Activated gamma-delta T cell treated with Interleukin-2 at 50 U/mL for 16 hours (primary cell): ENCODE data around the gene SLF1.

Experiments
- DNase-seq: peaks from one replicate; pipeline ENCODE4 v3.0.0-alpha.2; 2020

The SLF1 gene

DNA sequence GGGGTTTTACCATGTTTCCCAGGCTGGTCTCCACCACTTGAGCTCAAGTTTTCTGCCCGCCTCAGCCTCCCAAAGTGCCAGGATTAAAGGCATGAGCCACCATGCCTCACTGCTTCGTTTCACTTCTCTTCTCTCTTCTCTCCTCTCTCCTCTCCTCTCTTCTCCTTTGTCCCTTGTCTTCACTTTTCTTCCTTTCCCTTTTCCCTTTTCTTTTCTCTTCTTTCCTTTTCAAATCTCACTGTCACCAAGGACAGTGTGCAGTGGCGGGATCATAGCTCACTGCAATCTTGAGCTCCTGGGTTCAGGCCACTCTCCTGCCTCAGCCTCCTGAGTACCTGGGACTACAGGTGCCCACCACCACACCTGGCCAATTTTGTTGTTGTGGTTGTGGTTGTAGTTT lies 49.5 kb downstream of the SLF1 start:
- no peak for DNase-seq

DNA sequence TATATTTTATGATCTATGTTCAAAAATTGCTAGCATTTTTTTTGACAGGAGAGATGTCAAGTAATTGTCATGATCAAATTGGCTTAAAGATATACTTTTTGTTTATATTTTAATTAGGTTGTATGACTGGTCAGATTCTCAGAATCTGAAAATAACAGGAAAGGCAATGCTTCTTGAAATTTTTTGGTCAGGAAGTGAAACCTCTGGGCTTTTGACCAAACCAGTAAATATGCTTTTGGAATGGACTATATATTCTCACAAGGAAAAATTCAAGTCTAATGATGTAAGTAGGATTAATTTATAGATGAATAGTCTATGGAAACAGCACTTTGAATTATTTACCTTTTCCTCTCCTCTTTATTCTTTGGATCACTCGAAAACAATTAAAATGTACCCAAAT lies 52.3 kb downstream of the SLF1 start:
- no peak for DNase-seq

DNA sequence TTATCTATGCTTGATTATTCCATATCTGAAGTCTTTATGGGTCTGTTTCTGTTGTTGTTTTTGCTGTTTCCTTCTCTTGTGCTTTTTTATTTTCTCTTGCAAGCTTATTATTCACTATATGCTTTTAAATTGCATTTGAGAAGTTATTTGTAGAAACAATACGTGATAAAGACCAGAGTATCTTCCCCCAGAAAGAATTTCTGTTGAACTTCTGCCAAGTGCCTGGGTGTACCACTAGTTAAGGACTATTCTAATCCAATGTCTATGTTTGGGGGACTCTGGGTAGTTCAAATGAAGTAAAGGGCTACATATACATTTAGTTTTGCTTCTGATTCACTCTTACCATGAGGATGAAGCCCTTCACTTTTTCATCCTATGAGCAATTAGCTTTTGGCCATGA lies 54.3 kb downstream of the SLF1 start:
- no peak for DNase-seq

DNA sequence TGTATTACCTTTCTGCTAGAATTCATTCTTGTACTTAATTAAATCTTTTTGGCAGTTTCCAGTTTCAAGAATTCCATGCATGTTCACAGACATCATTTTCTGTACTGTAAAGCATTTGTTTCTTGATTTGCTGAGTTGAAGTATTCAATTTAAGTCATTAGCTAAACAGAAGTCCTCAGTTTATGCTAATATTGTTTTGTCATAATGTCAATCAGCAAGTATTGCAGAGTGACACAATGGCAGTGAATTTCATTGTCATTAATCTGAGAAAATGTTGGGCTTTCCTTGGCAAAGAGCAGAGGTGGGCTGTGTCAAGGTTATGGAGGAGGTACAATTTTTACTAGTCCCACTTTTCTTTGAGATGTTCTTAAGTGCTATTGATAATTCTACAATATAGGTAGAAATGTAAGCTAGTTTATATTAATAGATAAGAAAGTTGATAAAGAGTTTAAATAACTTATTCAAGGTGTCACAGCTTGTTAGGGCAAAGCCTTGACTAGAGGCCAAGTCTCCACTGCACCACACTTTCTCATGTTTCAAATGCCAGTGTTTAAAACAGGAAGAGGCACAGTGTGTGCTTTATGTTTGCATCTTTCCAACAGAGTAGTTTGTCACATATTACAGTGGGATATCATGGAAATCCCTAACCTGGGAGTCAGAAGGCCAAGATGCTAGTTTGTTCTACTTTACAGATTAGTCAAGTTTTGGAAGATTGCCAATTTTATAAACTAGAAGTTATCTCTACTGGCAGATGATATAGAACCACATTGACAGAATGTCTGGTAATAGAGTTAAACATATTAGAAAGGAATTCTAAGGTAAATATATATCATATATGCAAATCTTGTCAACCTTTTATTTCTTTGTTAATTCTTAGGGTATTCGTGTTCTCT lies 56.3 kb downstream of the SLF1 start:
- no peak for DNase-seq

DNA sequence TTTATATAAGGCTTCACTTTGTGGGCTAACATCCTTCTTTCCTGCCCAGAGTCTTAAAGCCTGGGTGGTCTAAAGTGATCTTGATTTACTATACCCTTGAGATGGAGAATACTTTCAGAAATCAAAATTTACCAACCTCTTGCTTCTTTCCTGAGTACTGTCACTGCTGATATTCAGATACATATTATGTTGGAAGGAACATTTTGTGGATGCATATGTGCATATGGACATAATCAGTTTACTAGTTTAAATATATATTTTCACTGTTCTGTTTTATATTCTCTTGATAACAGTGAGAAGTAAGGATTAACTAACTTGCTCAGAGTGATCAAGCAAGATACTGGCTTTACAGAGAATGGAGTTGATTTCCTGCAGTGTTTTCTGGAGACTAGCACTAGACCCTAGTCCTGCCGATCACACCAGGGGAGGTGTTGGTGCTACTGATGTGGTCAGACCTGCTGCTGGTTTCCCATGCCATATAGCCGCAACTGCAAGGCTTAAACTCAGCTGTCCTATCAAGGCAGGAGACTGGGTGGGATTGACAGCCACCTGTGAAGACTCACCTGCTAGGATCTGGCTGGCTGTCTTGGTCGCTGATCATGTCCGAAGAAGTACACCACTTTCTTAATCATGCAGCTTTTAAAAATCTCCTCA lies 57.6 kb downstream of the SLF1 start:
- DNase-seq, result no peak

DNA sequence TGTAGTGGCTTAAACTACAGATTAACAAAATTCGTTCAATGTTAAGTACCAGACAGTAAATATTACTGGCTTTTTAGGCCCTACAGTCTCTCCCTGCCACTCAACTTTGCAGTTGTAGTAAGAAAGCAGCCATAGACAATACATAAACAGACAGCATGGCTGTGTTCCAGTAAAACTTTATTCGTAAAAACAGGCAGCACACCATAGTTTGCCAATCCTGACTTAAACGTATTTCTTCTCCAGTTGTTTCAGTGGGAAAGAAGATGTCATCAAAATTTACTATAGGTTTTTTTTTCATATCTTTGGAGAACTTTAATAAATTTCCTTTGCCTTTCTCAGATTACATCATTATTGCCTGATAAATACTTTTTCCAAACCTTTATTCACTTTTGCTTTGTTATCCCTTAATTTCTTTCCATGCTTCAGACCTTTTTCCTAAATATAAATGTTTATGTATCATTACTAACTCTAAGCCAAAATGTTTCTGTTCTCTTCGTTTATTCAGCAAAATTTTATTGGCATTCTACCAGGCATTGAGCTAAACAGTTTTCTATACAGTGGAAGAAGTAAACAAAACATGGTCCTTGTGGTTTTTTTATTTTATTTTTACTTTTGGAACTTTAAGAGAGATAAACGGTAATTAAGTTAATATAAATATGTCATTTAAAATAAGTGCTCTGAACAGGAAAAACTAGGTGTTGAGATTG lies 64.5 kb downstream of the SLF1 start:
- no peak for DNase-seq

DNA sequence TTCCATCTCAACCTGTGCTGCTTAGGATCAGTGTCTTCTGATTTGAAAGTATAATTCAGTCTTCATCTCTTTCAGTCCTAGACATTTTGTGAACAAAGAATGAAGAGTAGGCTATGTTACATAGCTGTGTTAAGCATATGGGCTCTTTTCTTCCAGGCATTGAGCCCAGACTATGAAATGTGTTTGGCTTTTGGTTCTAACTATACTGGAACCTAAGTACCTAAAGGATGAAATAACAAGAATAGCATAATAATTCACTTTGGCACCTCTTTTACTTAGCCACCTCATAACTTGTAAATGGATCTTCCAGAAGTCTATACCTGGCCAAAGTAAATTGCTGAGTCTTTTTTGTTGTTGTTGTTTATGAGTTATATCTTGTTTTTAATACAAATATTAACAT lies 71.4 kb downstream of the SLF1 start:
- no peak for DNase-seq

DNA sequence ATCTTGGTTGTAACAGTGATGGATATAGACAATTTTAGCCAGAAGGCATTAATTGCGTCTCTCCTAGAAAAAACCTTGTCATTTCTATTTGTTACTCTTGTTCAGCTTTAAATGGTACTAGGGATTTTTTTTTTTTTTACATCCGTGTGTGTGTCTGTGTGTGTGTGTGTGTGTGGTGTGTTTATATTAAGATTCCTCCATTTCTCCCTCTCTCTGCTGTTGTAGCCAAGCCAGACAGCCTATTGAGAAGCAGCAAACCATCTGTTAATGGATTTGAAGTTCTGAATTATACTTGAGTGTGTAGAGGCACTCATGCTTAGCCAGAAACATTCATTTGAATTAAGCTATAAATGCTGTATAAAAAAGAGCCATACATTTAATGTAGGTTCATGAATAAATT lies 72.3 kb downstream of the SLF1 start:
- no peak for DNase-seq

DNA sequence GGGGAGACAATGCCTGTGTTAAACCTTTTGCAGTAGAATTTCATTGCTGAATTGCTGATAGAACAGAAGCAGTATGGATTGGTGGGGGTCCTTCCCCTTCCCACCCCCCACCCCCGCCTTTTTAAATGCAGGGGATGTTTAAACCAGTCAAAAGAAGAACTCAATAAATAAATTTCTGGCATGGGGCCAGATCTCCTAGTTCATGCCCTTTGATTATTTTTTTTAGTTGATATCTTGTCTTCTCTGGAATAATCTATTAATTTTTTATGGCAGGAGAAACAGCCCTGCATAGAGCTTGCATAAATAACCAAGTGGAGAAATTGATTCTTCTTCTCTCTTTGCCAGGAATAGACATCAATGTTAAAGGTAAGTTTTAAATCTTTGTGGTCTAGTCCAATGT lies 72.8 kb downstream of the SLF1 start:
- DNase-seq, result no peak

DNA sequence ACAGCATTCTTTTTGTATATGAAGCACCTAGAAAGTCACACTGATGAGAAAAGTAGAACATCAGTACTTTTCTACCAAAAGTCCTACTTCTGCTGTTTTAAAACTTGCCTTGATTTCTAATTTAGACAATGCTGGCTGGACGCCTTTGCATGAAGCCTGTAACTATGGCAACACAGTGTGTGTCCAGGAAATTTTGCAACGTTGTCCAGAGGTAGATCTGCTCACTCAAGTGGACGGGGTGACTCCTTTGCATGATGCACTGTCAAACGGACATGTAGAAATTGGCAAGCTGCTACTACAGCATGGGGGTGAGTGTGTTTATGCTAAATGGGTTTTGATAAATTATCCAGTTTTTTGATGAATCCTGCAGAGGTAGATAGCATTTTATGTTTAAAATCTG lies 73.5 kb downstream of the SLF1 start:
- DNase-seq, result no peak

DNA sequence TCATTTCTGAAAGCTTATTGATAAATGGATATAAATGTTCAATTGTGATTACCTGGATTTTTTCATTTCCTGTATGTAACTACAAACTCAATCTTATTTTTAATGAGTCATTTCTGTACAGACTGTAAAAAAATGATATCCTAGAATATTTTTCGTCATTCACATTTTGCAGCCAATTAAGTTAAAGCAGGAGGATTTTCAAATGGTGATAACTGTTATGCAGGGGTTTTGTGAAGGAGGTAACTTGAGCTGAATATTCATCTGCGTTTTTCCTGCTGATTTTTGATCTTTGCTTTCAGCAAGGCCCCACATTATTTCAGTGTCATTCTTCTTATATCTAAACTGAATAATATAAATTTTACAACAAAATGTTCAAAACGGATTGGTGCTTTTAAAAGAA lies 74.1 kb downstream of the SLF1 start:
- DNase-seq, result no peak

DNA sequence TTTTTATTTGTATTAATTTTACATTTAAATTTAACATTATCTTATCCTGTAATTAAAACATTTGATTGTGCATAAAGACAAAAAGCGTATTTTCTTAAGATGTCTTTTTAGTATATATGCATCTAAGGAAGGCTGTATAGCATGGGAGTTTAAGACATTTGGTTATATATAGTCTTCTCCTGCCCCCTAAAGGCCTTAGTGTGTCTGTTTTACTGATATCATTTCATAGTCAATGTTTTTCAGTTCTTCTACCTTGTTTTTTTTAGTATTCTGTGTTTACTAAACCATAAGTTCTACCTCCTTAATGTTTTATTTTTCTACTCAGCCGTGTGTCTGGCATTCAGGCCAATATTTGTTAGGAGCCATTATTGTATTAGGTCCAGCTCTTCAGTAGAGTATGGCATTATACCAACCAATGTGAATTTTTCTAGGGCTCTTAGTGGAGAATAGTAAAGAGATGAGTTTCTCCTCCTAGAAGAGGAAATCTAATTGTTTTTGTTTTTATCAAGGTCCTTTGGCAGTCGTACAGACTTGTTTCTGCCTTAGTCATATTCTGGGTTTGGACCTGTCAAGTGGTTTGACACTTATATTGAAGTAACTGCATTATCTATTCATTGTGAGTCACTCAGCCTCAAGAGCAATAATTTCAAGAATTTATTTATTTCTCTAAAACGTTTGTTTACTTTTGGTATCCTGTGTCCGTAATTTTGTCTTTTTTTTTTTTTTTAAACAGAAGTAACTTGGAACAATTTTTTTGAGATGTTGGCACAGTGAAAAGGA lies 74.8 kb downstream of the SLF1 start:
- DNase-seq, result no peak

DNA sequence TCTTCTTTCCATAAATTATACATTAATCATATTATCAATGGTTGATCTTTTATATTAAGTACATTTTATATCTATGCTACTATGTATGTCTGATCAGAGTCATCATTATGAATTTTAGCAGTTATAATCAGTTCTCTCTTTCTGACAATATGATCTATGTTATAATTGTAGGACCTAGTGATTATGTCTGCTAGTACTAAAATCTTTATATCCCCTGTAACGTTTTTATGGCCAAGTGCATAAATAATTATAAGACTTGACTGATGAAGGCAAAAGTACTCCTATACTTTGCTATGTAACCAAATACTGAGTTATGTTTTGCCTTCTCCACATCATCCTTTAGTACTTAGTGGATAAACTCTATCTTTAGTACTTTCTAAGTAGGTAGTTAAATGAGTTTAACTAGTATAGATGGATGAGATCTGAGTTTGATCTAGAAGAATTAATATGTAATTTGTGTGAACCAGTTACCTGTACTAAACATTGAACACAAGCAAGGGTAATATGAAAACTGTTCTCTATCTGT lies 75.4 kb downstream of the SLF1 start:
- no peak for DNase-seq

DNA sequence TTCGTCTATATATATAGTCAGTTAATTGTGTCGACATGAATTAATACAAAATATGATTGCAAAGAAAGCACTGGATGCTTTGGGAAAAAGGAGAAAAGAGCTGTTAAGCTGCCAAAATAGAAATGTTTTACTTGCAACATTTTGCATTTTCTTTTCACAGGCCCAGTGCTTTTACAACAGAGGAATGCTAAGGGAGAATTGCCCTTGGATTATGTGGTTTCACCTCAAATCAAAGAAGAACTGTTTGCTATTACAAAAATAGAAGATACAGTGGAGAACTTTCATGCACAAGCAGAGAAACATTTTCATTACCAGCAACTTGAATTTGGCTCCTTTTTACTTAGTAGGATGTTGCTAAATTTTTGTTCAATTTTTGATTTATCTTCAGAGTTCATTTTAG lies 76.2 kb downstream of the SLF1 start:
- DNase-seq, result no peak

DNA sequence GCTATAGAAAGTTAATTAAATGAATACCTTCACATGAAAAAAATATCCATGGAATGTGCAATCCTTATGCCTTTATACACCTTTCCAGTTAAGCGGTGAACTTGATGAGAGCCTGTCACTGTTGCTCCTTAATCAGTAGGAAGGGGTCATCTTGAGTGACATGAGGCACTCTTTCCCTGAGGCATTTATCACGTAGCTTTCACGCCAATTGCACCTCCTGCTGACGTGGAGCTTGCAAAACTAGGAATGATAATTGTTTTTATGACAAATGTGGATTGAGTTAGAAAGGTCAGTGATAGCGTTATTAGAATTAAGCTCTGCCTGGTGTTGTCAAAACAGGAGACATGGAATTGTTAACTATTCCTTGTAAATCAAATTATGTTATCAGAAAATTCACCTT lies 79.7 kb downstream of the SLF1 start:
- DNase-seq, result no peak

DNA sequence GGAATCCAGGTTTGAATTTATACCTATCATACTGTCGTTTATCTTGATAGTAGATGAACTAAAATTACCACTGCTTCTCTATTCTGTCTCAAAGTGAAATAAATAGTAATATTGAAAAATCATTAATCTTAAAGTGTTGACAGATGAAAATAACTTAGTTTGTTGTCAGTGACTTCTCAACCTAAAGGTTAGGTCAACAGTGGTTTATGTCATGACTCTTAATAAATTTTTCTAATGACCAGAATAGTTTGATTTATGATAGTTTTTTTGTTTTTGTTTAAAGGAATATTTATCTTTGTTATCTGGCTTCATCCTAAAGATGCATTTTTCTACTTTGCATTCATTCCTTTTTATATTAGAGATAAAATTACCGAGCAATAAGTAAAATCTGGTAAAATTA lies 81.1 kb downstream of the SLF1 start:
- no peak for DNase-seq

DNA sequence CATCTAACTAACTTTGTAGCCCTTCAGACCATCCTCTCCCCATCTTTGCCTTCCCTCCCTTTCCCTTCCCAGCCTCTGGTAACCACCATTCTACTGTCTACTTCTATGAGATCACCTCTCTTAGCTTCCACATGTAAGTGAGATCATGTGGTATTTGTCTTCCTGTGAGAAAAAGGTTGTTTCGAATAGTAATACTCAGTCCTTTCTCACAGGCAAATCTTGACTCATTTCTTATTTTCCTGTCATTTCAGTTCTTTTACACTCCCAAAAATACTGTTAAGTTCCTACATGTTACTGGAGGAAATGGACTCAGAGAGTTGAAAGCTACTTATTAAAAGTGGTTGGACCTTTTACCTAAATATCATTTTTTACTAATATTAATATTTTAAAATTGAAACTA lies 82.1 kb downstream of the SLF1 start:
- no peak for DNase-seq

DNA sequence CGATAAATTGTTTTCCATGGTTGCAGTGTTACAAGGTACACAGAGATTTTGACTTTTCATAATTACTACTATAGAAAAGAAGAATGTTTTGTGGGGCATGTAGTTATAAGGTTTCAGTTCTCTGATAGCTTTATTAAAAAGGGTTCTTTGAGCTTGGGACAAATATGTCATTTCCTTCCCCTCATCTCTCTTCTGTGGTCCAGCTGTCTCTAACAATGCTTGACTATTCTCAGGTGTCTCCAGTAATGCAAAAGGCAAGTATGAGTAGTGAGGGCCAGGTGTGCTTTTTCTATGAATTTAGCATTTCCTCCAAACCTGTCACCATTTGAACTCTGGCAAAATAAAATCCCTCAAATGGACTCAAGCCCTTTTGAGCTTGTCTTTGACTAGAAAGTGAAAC lies 84.3 kb downstream of the SLF1 start:
- DNase-seq, result no peak

DNA sequence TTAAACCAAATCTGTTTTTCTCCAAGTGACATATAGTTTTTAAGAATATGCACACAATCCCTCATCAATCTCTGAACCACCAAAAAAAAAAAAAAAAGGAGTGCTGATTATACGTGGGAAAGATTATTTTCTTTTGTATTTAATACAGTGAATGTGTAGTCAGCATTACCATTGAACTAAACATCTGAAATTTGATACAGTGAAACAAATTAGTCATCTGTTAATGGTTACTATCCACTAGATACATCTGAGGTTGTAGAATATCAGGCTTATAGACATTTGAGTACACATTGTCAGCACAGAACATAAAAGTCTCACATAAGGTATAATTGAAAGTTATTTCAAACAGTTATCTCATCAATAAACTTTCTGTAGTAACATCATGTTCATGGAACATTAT lies 87.0 kb downstream of the SLF1 start:
- no peak for DNase-seq

DNA sequence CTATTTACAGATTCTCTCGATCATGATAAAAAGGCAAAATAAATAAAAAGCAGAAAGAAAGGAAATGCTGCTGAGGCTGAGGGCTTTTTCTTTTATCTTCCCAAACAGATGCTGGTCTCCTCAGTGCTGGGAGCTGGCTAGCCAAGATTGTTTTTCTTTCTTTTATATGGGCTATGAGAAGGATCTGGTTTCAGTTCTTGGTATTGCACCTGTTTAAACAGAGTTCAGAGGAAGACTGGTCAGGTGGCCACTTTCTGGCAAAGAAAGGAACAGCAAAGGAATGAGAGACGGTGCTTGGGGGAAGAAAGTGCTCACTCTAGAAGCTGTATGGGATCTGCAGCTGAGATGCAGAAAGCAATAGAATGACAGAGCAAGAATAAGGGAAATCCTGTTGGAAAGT lies 88.9 kb downstream of the SLF1 start:
- DNase-seq, result no peak

DNA sequence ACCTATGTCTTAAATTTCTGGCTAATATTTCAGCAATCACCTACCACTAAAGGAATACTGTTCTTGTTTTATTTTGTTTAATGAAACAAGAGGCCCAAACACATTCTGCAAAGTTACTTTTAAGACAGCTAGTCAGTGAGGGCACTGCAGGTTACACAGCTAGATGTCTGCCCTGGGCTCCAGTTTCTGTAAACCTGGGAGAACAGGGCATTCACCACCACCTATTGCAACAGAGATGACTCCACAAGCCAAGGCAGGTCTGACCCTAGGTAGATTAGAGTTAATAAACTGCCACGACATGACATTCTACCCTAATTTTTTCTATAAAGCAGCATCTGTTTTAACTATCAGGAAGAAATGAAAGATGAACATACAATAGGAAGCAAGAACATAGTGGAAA lies 90.8 kb downstream of the SLF1 start:
- DNase-seq, result no peak

DNA sequence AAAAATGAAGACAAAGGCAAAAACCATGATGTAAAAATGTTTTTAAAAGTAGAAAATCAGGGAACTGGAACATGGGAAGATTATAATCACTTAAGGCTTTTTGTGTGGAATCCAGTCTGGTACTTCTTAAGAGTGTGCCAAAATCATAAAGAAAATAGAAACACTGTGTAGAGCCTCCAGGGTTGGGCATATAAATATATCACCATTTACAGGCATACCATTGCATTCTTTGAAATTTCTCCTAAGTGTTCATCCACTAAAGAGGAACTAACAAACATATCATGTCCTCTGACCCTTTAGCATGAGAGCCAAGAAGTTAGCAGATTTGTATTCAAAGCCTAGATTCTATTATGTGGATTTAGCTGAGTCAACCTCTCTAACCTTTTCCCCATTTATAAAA lies 93.3 kb downstream of the SLF1 start:
- DNase-seq, result no peak

DNA sequence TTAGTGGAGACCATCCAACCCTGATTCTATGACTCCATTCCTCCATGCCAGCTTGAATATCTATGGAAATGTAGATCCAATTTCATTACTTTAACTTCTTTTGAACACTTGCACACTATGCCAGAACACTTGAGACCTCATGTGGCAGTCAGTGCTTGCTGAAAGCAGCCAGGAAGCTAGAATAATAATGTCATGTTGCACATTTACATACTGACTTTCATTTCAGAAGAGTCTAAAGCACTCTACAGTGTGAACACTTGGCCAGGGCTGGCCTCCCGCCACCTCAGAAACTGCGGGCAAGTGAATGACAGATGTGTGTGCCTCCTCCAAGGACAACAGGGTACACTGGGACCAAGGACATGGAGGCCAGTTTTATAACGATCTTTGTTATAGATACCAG lies 97.3 kb downstream of the SLF1 start:
- no peak for DNase-seq
